ENCODE data around the gene GALK1. TPM values are rescaled to one million over a fixed set of nuclear protein-coding genes. Genes with fewer than 3 reads are reported as not detected.

Gene GALK1
- total RNA-seq, 1 experiment from 2014 or later, result 36.7 TPM

GRCh38 chr17:75712446-75712845, 52.5 kb downstream of the GALK1 start:
- DNase-seq, result no peak
- Mint-ChIP-seq H3K27ac (no peak overlapping the region), H3K27me3 (ENCODE audit: low read depth) (peaks cover 4% of the 10 kb centered on the region), H3K4me3 (no peak overlapping the region), H3K4me1 (no peaks in the 10 kb centered on the region), H3K36me3 (ENCODE audit: insufficient read depth in 1 of 3, low read depth in 3 of 3) (peaks cover under 1 to 14% (median under 1%) of the 10 kb centered on the region in 3 experiments; a peak in 5 of 7 replicates), H3K9me3 (no peaks in the 10 kb centered on the region)
- Histone ChIP-seq H3K4ac (ENCODE audit: low read depth, low read length) (no peak overlapping the region), H2BK120ac (ENCODE audit: low read depth, low read length, poor library complexity, severe bottlenecking) (no peak overlapping the region), H4K91ac (ENCODE audit: insufficient read length, low read depth, low read length) (no peak overlapping the region), H2AFZ (ENCODE audit: low read length) (no peak overlapping the region), H4K8ac (replicated peaks; ENCODE audit: insufficient read length, low read depth, low read length) (no peak overlapping the region), H3K4me2 (ENCODE audit: insufficient read depth, insufficient read length, low read length) (no peak overlapping the region), H3K9ac (ENCODE audit: extremely low read depth, insufficient read length, low read length) (no peak overlapping the region), H2BK12ac (ENCODE audit: insufficient read length, low read depth, low read length) (no peak overlapping the region), H3K27me3 (ENCODE audit: insufficient read depth, low read length) (no peaks in the 10 kb centered on the region), H3K79me1 (ENCODE audit: insufficient read depth, low read depth, low read length, poor library complexity, severe bottlenecking) (no peaks in the 10 kb centered on the region), H2BK20ac (ENCODE audit: low read depth, low read length, poor library complexity, severe bottlenecking) (no peak overlapping the region), H3K14ac (ENCODE audit: insufficient read depth, low read length) (no peak overlapping the region), H3T11ph (ENCODE audit: low read length) (no peak overlapping the region), H3K23ac (ENCODE audit: insufficient read length, low read depth, low read length) (no peak overlapping the region), H3K27ac (ENCODE audit: insufficient read length, low read depth, low read length) (no peak overlapping the region), H4K5ac (ENCODE audit: insufficient read length, low read depth, low read length) (no peak overlapping the region), H3K9me3 (ENCODE audit: control insufficient read depth, low read depth, low read length) (no peaks in the 10 kb centered on the region), H2BK5ac (ENCODE audit: insufficient read length, low read length) (no peak overlapping the region), H2BK15ac (ENCODE audit: low read depth, low read length) (no peak overlapping the region), H3K79me2 (ENCODE audit: insufficient read depth, low read length) (no peaks in the 10 kb centered on the region), H4K20me1 (ENCODE audit: control insufficient read depth, insufficient read depth, insufficient read length) (no peaks in the 10 kb centered on the region), H2AK5ac (ENCODE audit: insufficient read length, low read length) (no peak overlapping the region), H3K56ac (ENCODE audit: insufficient read length, low read depth, low read length) (no peak overlapping the region), H3K23me2 (ENCODE audit: insufficient read length, low read depth, low read length, poor library complexity, severe bottlenecking) (no peaks in the 10 kb centered on the region), H3K4me1 (ENCODE audit: insufficient read depth, low read length) (no peaks in the 10 kb centered on the region), H3K18ac (ENCODE audit: insufficient read length, low read depth, low read length) (no peak overlapping the region)
- no CpG with 5 or more reads among the region's 2 CpGs for WGBS (ENCODE audit: extremely low coverage, insufficient read length, low lambda C conversion rate)
- no peak for TF ChIP-seq CTCF (conservative IDR thresholded peaks at IDR 0.05)

Small RNAs within 50 kb of the gene (microRNA-seq; reads per million reads assigned to microRNA genes)
- not detected for gene MIR4738 (ENCODE audit: borderline microRNAs expressed)

Other genes with a start within 250 kb of the GALK1 start
- 35.2 and 37.0 TPM in 2 replicates for gene CASKIN2, start 249.7 kb downstream of the GALK1 start, total RNA-seq (2021)
- gene TSEN54, start 248.7 kb downstream of the GALK1 start, total RNA-seq (2021), result 44.5 and 45.5 TPM in 2 replicates
- 85.9 and 90.4 TPM in 2 replicates for gene LLGL2, start 239.5 kb downstream of the GALK1 start, total RNA-seq (2021)
- gene MYO15B, start 177.4 kb downstream of the GALK1 start, total RNA-seq (2021), result 35.3 and 41.9 TPM in 2 replicates
- gene SMIM5, start 131.8 kb downstream of the GALK1 start, total RNA-seq (2021), result 0.20 and 0.24 TPM in 2 replicates
- gene RECQL5, start 98.0 kb downstream of the GALK1 start, total RNA-seq (2021), result 40.0 and 40.1 TPM in 2 replicates
- 82.6 and 89.7 TPM in 2 replicates for gene SAP30BP, start 97.9 kb downstream of the GALK1 start, total RNA-seq (2021)
- 3.9 and 5.3 TPM in 2 replicates for gene ITGB4, start 43.7 kb downstream of the GALK1 start, total RNA-seq (2021)
- gene UNK, start 19.6 kb upstream of the GALK1 start, total RNA-seq (2021), result 35.6 and 36.4 TPM in 2 replicates
- 6.3 and 6.8 TPM in 2 replicates for gene UNC13D, start 79.2 kb upstream of the GALK1 start, total RNA-seq (2021)
- gene WBP2, start 90.1 kb upstream of the GALK1 start, total RNA-seq (2021), result 59.2 and 63.2 TPM in 2 replicates
- gene TRIM47, start 113.4 kb upstream of the GALK1 start, total RNA-seq (2021), result 5.5 and 6.9 TPM in 2 replicates
- gene TRIM65, start 131.8 kb upstream of the GALK1 start, total RNA-seq (2021), result 34.1 and 39.6 TPM in 2 replicates
- 108 and 118 TPM in 2 replicates for gene MRPL38, start 139.7 kb upstream of the GALK1 start, total RNA-seq (2021)
- 8.3 and 9.7 TPM in 2 replicates for gene FBF1, start 175.8 kb upstream of the GALK1 start, total RNA-seq (2021)
- 27.2 and 27.4 TPM in 2 replicates for gene ACOX1, start 214.0 kb upstream of the GALK1 start, total RNA-seq (2021)
- gene TEN1, start 214.0 kb upstream of the GALK1 start, total RNA-seq (2021), result 19.3 and 19.9 TPM in 2 replicates
- gene CDK3, start 235.7 kb upstream of the GALK1 start, total RNA-seq (2021), result 11.7 and 14.3 TPM in 2 replicates